Lower leg skin (tissue), 4 donors: Measurements from ENCODE around the gene APPL2. TPM values are rescaled to one million over a fixed set of nuclear protein-coding genes. Genes with fewer than 3 reads are reported as not detected.
"Not testable (repeated sequence)": the region's sequence is repeated elsewhere in the genome, so short reads cannot be mapped to it uniquely, and the experiment has no call there.

Source experiments
- DNase-seq, 2 donors: peaks; one replicate each; pipeline ENCODE4 v3.0.0-alpha.2; 2019; ENCODE audit warnings: low spot score in 2 of 2
- H3K4me3 ChIP-seq: fragments of 200-600 bp; sonication (generic); 2 replicates; pipeline ENCODE4 v1.5.1; 2017; ENCODE audit warnings: mild to moderate bottlenecking, low read depth; ENCODE audit not compliant: poor library complexity, severe bottlenecking
- CTCF ChIP-seq, 3 donors: fragments of 450-650 bp; IDR thresholded peaks; one replicate each; pipeline ENCODE4 v1.5.1; 2016; ENCODE audit warnings: antibody characterized with exemption in 3 of 3, mild to moderate bottlenecking in 3 of 3, moderate library complexity in 2 of 3
- POLR2A ChIP-seq, 2 donors: fragments of 450-650 bp; IDR thresholded peaks; one replicate each; pipeline ENCODE4 v1.6.1; 2016 to 2017; ENCODE audit warnings: antibody characterized with exemption in 2 of 2, mild to moderate bottlenecking in 1 of 2, moderate library complexity in 1 of 2
- WGBS, 2 donors: methylation state at CpG; one replicate each; pipeline ENCODE4 v1.1.5; 2018; 5-methylcytosine and 5-hydroxymethylcytosine counted together
- intact Hi-C: fragments of 100-400 bp; cut with DNase I; formaldehyde crosslinking; loops from one replicate; pipeline ENCODE4 v1.15.0; 2023; ENCODE audit warnings: low total_unique reads
- total RNA-seq, 4 donors: library from RNA; depleted of rRNA; stranded (reverse); fragments of >200 nt; gene quantifications; one replicate each; pipeline ENCODE4 v1.1.0, GENCODE V29; 2016

Gene APPL2
- total RNA-seq, 4 donors from 2014 or later: 76.6 to 170 (median 109) TPM

GRCh38 chr12:105192624-105193225 lies 43.2 kb downstream of the APPL2 start:
- no peak for TF ChIP-seq CTCF (IDR thresholded peaks at IDR 0.05)
- TF ChIP-seq POLR2A (IDR thresholded peaks at IDR 0.05): no peak
- 81 to 86% methylated on average over 1 of the region's 1 CpG for WGBS, 2 donors
- no peak overlapping the region for H3K4me3 ChIP-seq
- DNase-seq: no peak
- intact Hi-C loops: no loop called here

- WGBS, 2 donors: 83 to 86% methylated on average over 6 of the region's 6 CpGs
- no peak for TF ChIP-seq POLR2A (IDR thresholded peaks at IDR 0.05)
- no peak for TF ChIP-seq CTCF (IDR thresholded peaks at IDR 0.05)
- no peak for DNase-seq
- intact Hi-C loops: no loop called here
- H3K4me3 ChIP-seq: no peak overlapping the region
Observed at GRCh38 chr12:105190530-105190929, 45.4 kb downstream of the APPL2 start.

- DNase-seq: no peak
- TF ChIP-seq POLR2A (IDR thresholded peaks at IDR 0.05): no peak
- TF ChIP-seq CTCF (IDR thresholded peaks at IDR 0.05): no peak
- intact Hi-C loops: no loop called here
- 77 to 79% methylated on average over 6 of the region's 6 CpGs for WGBS, 2 donors
- H3K4me3 ChIP-seq: no peak overlapping the region
Observed at GRCh38 chr12:105189293-105189692, 46.7 kb downstream of the APPL2 start.

- intact Hi-C loops, DNase-seq, H3K4me3 ChIP-seq: not testable (repeated sequence)
- WGBS, 2 donors: 60 to 80% methylated on average over 5 of the region's 5 CpGs
Observed at GRCh38 chr12:105183976-105184375, 52.0 kb downstream of the APPL2 start.

GRCh38 chr12:105183406-105183805 lies 52.6 kb downstream of the APPL2 start:
- 95 to 97% methylated on average over 4 of the region's 4 CpGs for WGBS, 2 donors
- H3K4me3 ChIP-seq, intact Hi-C loops, DNase-seq: not testable (repeated sequence)

- H3K4me3 ChIP-seq, DNase-seq, intact Hi-C loops: not testable (repeated sequence)
- WGBS, 2 donors: 96 to 100% methylated on average over 1 of the region's 1 CpG
Observed at GRCh38 chr12:105179114-105179513, 56.9 kb downstream of the APPL2 start.

- DNase-seq: no peak
- no peak for TF ChIP-seq POLR2A (IDR thresholded peaks at IDR 0.05)
- TF ChIP-seq CTCF (IDR thresholded peaks at IDR 0.05): no peak
- intact Hi-C loops: no loop called here
- WGBS, 2 donors: 93% methylated on average over 4 of the region's 4 CpGs
- no peak overlapping the region for H3K4me3 ChIP-seq
Observed at GRCh38 chr12:105177208-105177607, 58.8 kb downstream of the APPL2 start.
